GM21515 (cell line): ENCODE measurements around the gene UBTD2.
"Not testable (repeated sequence)": the region's sequence is repeated elsewhere in the genome, so short reads cannot be mapped to it uniquely, and the experiment has no call there.

Source experiments
- ATAC-seq: cut with Tn5 transposase; IDR thresholded peaks from one replicate; pipeline ENCODE4 v1.9.1; 2021; ENCODE audit not compliant: unreplicated experiment

Gene UBTD2

GRCh38 chr5:172293054-172293744, 9.6 kb upstream of the UBTD2 start:
- ATAC-seq: peak; percentile 79

GRCh38 chr5:172291837-172292236, 8.3 kb upstream of the UBTD2 start:
- not testable (repeated sequence) for ATAC-seq

GRCh38 chr5:172288465-172288864, 4.9 kb upstream of the UBTD2 start:
- ATAC-seq: no peak

- not testable (repeated sequence) for ATAC-seq
Measured at GRCh38 chr5:172287140-172287539, 3.6 kb upstream of the UBTD2 start.

- ATAC-seq: no peak
Measured at GRCh38 chr5:172285226-172286143, 1.9 kb upstream of the UBTD2 start.

- ATAC-seq: no peak
Measured at GRCh38 chr5:172284611-172284980, 1.0 kb upstream of the UBTD2 start.

GRCh38 chr5:172283862-172284610, 472 bp upstream of the UBTD2 start:
- ATAC-seq: peak; percentile 83

GRCh38 chr5:172282272-172283019, 1.1 kb downstream of the UBTD2 start:
- peak; percentile 1 for ATAC-seq

GRCh38 chr5:172281346-172281745, 2.2 kb downstream of the UBTD2 start:
- ATAC-seq: no peak

- ATAC-seq: no peak
Measured at GRCh38 chr5:172280929-172281328, 2.6 kb downstream of the UBTD2 start.

GRCh38 chr5:172280317-172280716, 3.2 kb downstream of the UBTD2 start:
- no peak for ATAC-seq

- no peak for ATAC-seq
Measured at GRCh38 chr5:172278356-172278755, 5.2 kb downstream of the UBTD2 start.

- no peak for ATAC-seq
Measured at GRCh38 chr5:172276214-172276613, 7.3 kb downstream of the UBTD2 start.

- ATAC-seq: no peak
Measured at GRCh38 chr5:172274951-172275753, 8.4 kb downstream of the UBTD2 start.

GRCh38 chr5:172267943-172268342, 15.6 kb downstream of the UBTD2 start:
- ATAC-seq: no peak

- ATAC-seq: no peak
Measured at GRCh38 chr5:172266676-172267092, 16.9 kb downstream of the UBTD2 start.

- ATAC-seq: no peak
Measured at GRCh38 chr5:172266071-172266675, 17.4 kb downstream of the UBTD2 start.

- no peak for ATAC-seq
Measured at GRCh38 chr5:172264815-172265395, 18.7 kb downstream of the UBTD2 start.

- no peak for ATAC-seq
Measured at GRCh38 chr5:172255444-172255843, 28.1 kb downstream of the UBTD2 start.
